SK-N-SH (cell line): Measurements from ENCODE around the gene HECTD4. TPM values are rescaled to one million over a fixed set of nuclear protein-coding genes. Genes with fewer than 3 reads are reported as not detected.

Experiments used
- CTCF ChIA-PET: fragments of 300-600, 350-600 bp; formaldehyde crosslinking; extraction: SDS; loops from one replicate; lab custom pipeline; 2021; lab: Yijun Ruan, JAX
- POLR2A ChIA-PET: fragments of 350-600 bp; sonication (Branson Sonifier 250); formaldehyde crosslinking; extraction: SDS; loops from one replicate; lab custom pipeline; 2020; ENCODE audit warnings: antibody characterized with exemption, inconsistent platforms; lab: Yijun Ruan, JAX
- DNase-seq: peaks from one replicate; pipeline ENCODE4 v3.0.0; 2012
- H2AFZ ChIP-seq: fragments of 200-600 bp; sonication (generic); 2 replicates; pipeline ENCODE4 v1.8.1; 2016; ENCODE audit warnings: antibody characterized with exemption, mild to moderate bottlenecking, low read depth
- H3F3A ChIP-seq: fragments of 200-600 bp; sonication (generic); replicated peaks from 2 replicates; pipeline ENCODE3; 2016; ENCODE audit warnings: antibody characterized with exemption, mild to moderate bottlenecking; ENCODE audit not compliant: insufficient read depth
- H3K27ac ChIP-seq, 2 experiments: fragments of 200-500 bp in 1 of 2; fragments of 200-600 bp in 1 of 2; sonication (Bioruptor generic) in 1 of 2; sonication (generic), shearing (Covaris generic) in 1 of 2; 2 replicates each; pipeline versions ENCODE4 v1.5.1 to v1.6.1; 2014 to 2016; ENCODE audit warnings: low read depth in 2 of 2, inconsistent platforms in 1 of 2, low read length in 1 of 2, mild to moderate bottlenecking in 1 of 2, mixed read lengths in 1 of 2
- H3K27me3 ChIP-seq: fragments of 200-600 bp; sonication (generic), shearing (Covaris generic); 2 replicates; pipeline ENCODE4 v1.6.1; 2016; ENCODE audit warnings: mixed run types; ENCODE audit not compliant: insufficient read depth
- H3K36me3 ChIP-seq, 2 experiments: fragments of 200-500 bp in 1 of 2; fragments of 200-600 bp in 1 of 2; sonication (Bioruptor generic) in 1 of 2; sonication (generic) in 1 of 2; replicated peaks in 1 of 2; 2 replicates each; pipeline versions ENCODE3 to v1.5.1; 2014 to 2016; ENCODE audit warnings: low read length in 1 of 2, mild to moderate bottlenecking in 1 of 2; ENCODE audit not compliant: insufficient read depth in 2 of 2, control insufficient read depth in 1 of 2
- H3K4me1 ChIP-seq, 2 experiments: fragments of 200-500 bp in 1 of 2; fragments of 200-600 bp in 1 of 2; sonication (Bioruptor generic) in 1 of 2; sonication (generic), shearing (Covaris generic) in 1 of 2; 2 replicates each; pipeline versions ENCODE4 v1.5.1 to v1.6.1; 2014 to 2016; ENCODE audit warnings: low read depth in 1 of 2, low read length in 1 of 2, mixed run types in 1 of 2; ENCODE audit not compliant: insufficient read depth in 2 of 2, control insufficient read depth in 1 of 2
- H3K4me2 ChIP-seq: fragments of 200-600 bp; sonication (generic), shearing (Covaris generic); 2 replicates; pipeline ENCODE4 v1.6.1; 2017; ENCODE audit warnings: mixed run types
- H3K4me3 ChIP-seq, 2 experiments: fragments of 200-500 bp in 1 of 2; fragments of 200-600 bp in 1 of 2; sonication (Bioruptor generic) in 1 of 2; sonication (generic), shearing (Covaris generic) in 1 of 2; 2 replicates each; pipeline versions ENCODE4 v1.5.1 to v1.8.1; 2014 to 2016; ENCODE audit warnings: low read depth in 2 of 2, inconsistent platforms in 1 of 2, low read length in 1 of 2, mild to moderate bottlenecking in 1 of 2, mixed read lengths in 1 of 2, moderate library complexity in 1 of 2
- H3K79me2 ChIP-seq: fragments of 200-600 bp; sonication (generic); 2 replicates; pipeline ENCODE4 v1.8.1; 2017; ENCODE audit warnings: mild to moderate bottlenecking; ENCODE audit not compliant: insufficient read depth
- H3K9ac ChIP-seq: fragments of 200-600 bp; sonication (generic); 2 replicates; pipeline ENCODE4 v1.6.1; 2017; ENCODE audit warnings: mixed run types
- H3K9me2 ChIP-seq: fragments of 200-600 bp; sonication (generic); 2 replicates; pipeline ENCODE4 v1.6.1; 2017; ENCODE audit warnings: mixed run types
- H3K9me3 ChIP-seq: fragments of 200-600 bp; sonication (generic); 2 replicates; pipeline ENCODE4 v1.6.1; 2017; ENCODE audit warnings: mixed run types, mild to moderate bottlenecking, moderate library complexity
- H4K20me1 ChIP-seq: fragments of 200-600 bp; sonication (generic); 2 replicates; pipeline ENCODE4 v1.6.1; 2017; ENCODE audit warnings: mild to moderate bottlenecking, mixed run types; ENCODE audit not compliant: insufficient read depth
- GATA2 ChIP-seq: sonication (generic); formaldehyde crosslinking; IDR thresholded peaks from 2 replicates; pipeline ENCODE4 v1.5.0; 2020; ENCODE audit warnings: mild to moderate bottlenecking, missing genetic modification reagents
- MEF2A ChIP-seq: IDR thresholded peaks from 2 replicates; pipeline ENCODE4 v1.4.0; 2012; ENCODE audit warnings: low read depth, borderline replicate concordance
- NFIC ChIP-seq: IDR thresholded peaks from 2 replicates; pipeline ENCODE4 v1.4.0; 2012; ENCODE audit warnings: borderline replicate concordance
- PBX3 ChIP-seq: IDR thresholded peaks from 2 replicates; pipeline ENCODE4; 2012
- POLR2AphosphoS5 ChIP-seq: IDR thresholded peaks from 2 replicates; pipeline ENCODE4 v1.6.1; 2012; ENCODE audit warnings: low read depth, low read length
- RAD21 ChIP-seq: IDR thresholded peaks from 2 replicates; pipeline ENCODE4 v1.6.1; 2012; ENCODE audit warnings: mild to moderate bottlenecking, low read length
- TEAD4 ChIP-seq: IDR thresholded peaks from 2 replicates; pipeline ENCODE4 v1.4.0; 2012; ENCODE audit warnings: mild to moderate bottlenecking, borderline replicate concordance; ENCODE audit not compliant: insufficient read depth
- YY1 ChIP-seq: IDR thresholded peaks from 2 replicates; pipeline ENCODE4 v1.4.0; 2012; ENCODE audit warnings: low read depth, mild to moderate bottlenecking
- WGBS: methylation state at CpG from one replicate; pipeline ENCODE4 v1.1.6; 2017; ENCODE audit warnings: low lambda C conversion rate; 5-methylcytosine and 5-hydroxymethylcytosine counted together
- polyA plus RNA-seq, 3 experiments: library from polyadenylated mRNA; depleted of rRNA; stranded (reverse); fragments of >200 nt; gene quantifications; 2 replicates each; pipeline ENCODE4 v1.2.3, GENCODE V29; 2012

HECTD4 gene
- polyA plus RNA-seq, 1 of the 3 experiments (the other 2 are of a cell fraction) = 14.6 TPM

- CTCF ChIA-PET = no interaction called here
Observed at GRCh38 chr12:112116232-112117060, 265.8 kb downstream of the HECTD4 start.

GRCh38 chr12:112115259-112116045 is 266.8 kb downstream of the HECTD4 start:
- 87% methylated on average over 6 of the region's 6 CpGs for WGBS
- Histone ChIP-seq H3K9me2 (no peaks in the 10 kb centered on the region), H3K27ac (no peak overlapping the region), H3K4me1 (peaks cover 10 to 12% of the 10 kb centered on the region in 2 experiments; a peak in 2 of 4 replicates), H2AFZ (0 out of 2 replicates have a peak overlapping the region, but pooled peaks have one; percentile 99), H3F3A (peaks cover 12% of the 10 kb centered on the region), H3K36me3 (no peaks in the 10 kb centered on the region), H3K4me3 (no peak overlapping the region), H3K9ac (no peak overlapping the region), H3K9me3 (no peaks in the 10 kb centered on the region), H4K20me1 (no peaks in the 10 kb centered on the region), H3K4me2 (no peak overlapping the region), H3K79me2 (no peaks in the 10 kb centered on the region), H3K27me3 (no peaks in the 10 kb centered on the region)
- DNase-seq = no peak
- TF ChIP-seq MEF2A (no peak), NFIC (no peak), PBX3 (no peak), TEAD4 (no peak)
- POLR2A ChIA-PET = interaction anchor here (2.3 kb wide), 1 partner anchor 8 kb away, joined by 11 read pairs; no protein-coding TSS in a partner anchor
- CTCF ChIA-PET = no interaction called here

More at GRCh38 chr12:112116232-112117060, 265.8 kb downstream of the HECTD4 start:
- DNase-seq = peak; percentile 82
- Histone ChIP-seq H3K27me3 (no peaks in the 10 kb centered on the region), H3K9ac (0 out of 2 replicates have a peak overlapping the region, but pooled peaks have one; percentile 9), H3K36me3 (no peaks in the 10 kb centered on the region), H3K27ac (peak overlapping the region; percentile 35 to 74), H2AFZ (peak overlapping the region; percentile 99), H3K4me1 (peaks cover 10 to 12% of the 10 kb centered on the region in 2 experiments; a peak in 2 of 4 replicates), H3K79me2 (no peaks in the 10 kb centered on the region), H3K9me3 (no peaks in the 10 kb centered on the region)
- POLR2A ChIA-PET = interaction anchor here (0.5 to 2.3 kb wide), 4 partner anchors 9 to 268 kb away, joined by 3 to 17 read pairs (median 7); partner anchors contain the start of gene TRAFD1
- TF ChIP-seq GATA2 (CRISPR knock-in tag) (no peak), POLR2AphosphoS5 (0 out of 2 replicates have a peak, but pooled peaks have one; percentile 27), YY1 (no peak), RAD21 (0 out of 2 replicates have a peak, but pooled peaks have one; percentile 7)
- TF ChIP-seq, all 33 proteins: peak for 2
- H3K4me3 ChIP-seq = no peak overlapping the region
- H4K20me1 ChIP-seq = no peaks in the 10 kb centered on the region
- H3K9me2 ChIP-seq = no peaks in the 10 kb centered on the region
- WGBS = 76% methylated on average over 6 of the region's 7 CpGs
- H3K4me2 ChIP-seq = no peak overlapping the region
- peaks cover 11% of the 10 kb centered on the region for H3F3A ChIP-seq
